GM18499 (cell line): ENCODE data around the gene COQ6.
"Not testable (repeated sequence)": the region's sequence is repeated elsewhere in the genome, so short reads cannot be mapped to it uniquely, and the experiment has no call there.

ENCODE experiments used
- ATAC-seq: cut with Tn5 transposase; IDR thresholded peaks from one replicate; pipeline ENCODE4 v1.9.1; 2021; ENCODE audit warnings: moderate number of reproducible peaks; ENCODE audit not compliant: insufficient read depth, unreplicated experiment

COQ6 gene

GRCh38 chr14:73949752-73950734 lies at the start of gene COQ6, which contains the start of gene FAM161B:
TSS of gene COQ6 (plus strand) at chr14:73950302. CDS start at chr14:73950333, 31 bp downstream.
TSS of gene FAM161B (minus strand) at chr14:73950094. CDS start at chr14:73950026, 68 bp downstream.
- ATAC-seq, result peak; percentile 75

- ATAC-seq, result no peak
Observed at GRCh38 chr14:73903028-73903427, 47.1 kb upstream of the COQ6 start.

GRCh38 chr14:73909681-73910080 lies 40.4 kb upstream of the COQ6 start:
- no peak for ATAC-seq

GRCh38 chr14:73913256-73913655 lies 36.8 kb upstream of the COQ6 start:
- ATAC-seq, result no peak

GRCh38 chr14:73916324-73916723 lies 33.8 kb upstream of the COQ6 start:
- no peak for ATAC-seq

GRCh38 chr14:73919457-73919856 lies 30.6 kb upstream of the COQ6 start:
- ATAC-seq, result not testable (repeated sequence)

GRCh38 chr14:73924337-73924736 lies 25.8 kb upstream of the COQ6 start:
- no peak for ATAC-seq

- no peak for ATAC-seq
Observed at GRCh38 chr14:73935666-73936065, 14.4 kb upstream of the COQ6 start.

- ATAC-seq, result no peak
Observed at GRCh38 chr14:73936548-73936947, 13.6 kb upstream of the COQ6 start.

- ATAC-seq, result no peak
Observed at GRCh38 chr14:73937012-73937411, 13.1 kb upstream of the COQ6 start.

- ATAC-seq, result no peak
Observed at GRCh38 chr14:73942180-73942579, 7.9 kb upstream of the COQ6 start.

GRCh38 chr14:73943083-73943482 lies 7.0 kb upstream of the COQ6 start:
- ATAC-seq, result no peak

GRCh38 chr14:73944432-73945158 lies 5.5 kb upstream of the COQ6 start:
- ATAC-seq, result no peak

- no peak for ATAC-seq
Observed at GRCh38 chr14:73945159-73945670, 4.9 kb upstream of the COQ6 start.

GRCh38 chr14:73953731-73954130 lies 3.6 kb downstream of the COQ6 start:
- ATAC-seq, result no peak

GRCh38 chr14:73955674-73956073 lies 5.6 kb downstream of the COQ6 start:
- no peak for ATAC-seq

GRCh38 chr14:73958591-73958990 lies 8.5 kb downstream of the COQ6 start:
- no peak for ATAC-seq

- ATAC-seq, result no peak
Observed at GRCh38 chr14:73961192-73961591, 11.1 kb downstream of the COQ6 start.

GRCh38 chr14:73965216-73965615 lies 15.1 kb downstream of the COQ6 start:
- no peak for ATAC-seq

- no peak for ATAC-seq
Observed at GRCh38 chr14:73968885-73969284, 18.8 kb downstream of the COQ6 start.

GRCh38 chr14:73973497-73973896 lies 23.4 kb downstream of the COQ6 start:
- no peak for ATAC-seq
